WI38 (cell line): ENCODE results near the gene ADAMTS18.

Experiments used
- H3K4me3 ChIP-seq: 2 replicates; pipeline ENCODE4 v1.5.1; 2011; ENCODE audit warnings: low read depth, mild to moderate bottlenecking, control low read depth, low read length
- TF ChIP-seq, protein P1 (sequence below): IDR thresholded peaks from 2 replicates; pipeline ENCODE4 v1.5.1; 2012; ENCODE audit warnings: low read depth, mild to moderate bottlenecking, control low read depth, low read length

Gene ADAMTS18

DNA sequence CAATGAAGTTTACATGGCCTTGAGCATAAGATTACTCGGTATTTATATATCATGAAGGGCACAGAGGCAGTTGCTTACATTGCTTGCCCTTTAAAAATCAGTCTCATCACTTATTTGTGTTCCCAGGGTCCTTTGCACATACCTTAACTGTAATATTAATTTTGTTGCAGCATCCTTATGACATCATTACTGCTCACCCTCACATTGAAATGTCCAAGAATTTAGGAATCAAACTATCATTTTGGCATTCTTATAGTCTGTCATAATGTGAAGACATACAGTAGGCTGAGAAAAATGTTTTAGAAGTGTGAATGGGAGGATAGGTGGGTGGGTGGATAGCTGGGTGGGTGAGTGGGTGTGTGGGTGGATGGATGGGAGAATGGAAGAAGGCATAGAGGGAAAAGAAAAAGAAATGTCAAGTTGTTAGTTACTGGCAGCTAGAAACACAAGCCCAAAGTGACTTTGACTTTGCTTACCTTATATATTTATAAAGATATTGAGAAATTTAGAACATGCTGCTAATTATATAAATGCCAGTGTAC, 17.8 kb downstream of the ADAMTS18 start:
- TF ChIP-seq, protein P1, sequence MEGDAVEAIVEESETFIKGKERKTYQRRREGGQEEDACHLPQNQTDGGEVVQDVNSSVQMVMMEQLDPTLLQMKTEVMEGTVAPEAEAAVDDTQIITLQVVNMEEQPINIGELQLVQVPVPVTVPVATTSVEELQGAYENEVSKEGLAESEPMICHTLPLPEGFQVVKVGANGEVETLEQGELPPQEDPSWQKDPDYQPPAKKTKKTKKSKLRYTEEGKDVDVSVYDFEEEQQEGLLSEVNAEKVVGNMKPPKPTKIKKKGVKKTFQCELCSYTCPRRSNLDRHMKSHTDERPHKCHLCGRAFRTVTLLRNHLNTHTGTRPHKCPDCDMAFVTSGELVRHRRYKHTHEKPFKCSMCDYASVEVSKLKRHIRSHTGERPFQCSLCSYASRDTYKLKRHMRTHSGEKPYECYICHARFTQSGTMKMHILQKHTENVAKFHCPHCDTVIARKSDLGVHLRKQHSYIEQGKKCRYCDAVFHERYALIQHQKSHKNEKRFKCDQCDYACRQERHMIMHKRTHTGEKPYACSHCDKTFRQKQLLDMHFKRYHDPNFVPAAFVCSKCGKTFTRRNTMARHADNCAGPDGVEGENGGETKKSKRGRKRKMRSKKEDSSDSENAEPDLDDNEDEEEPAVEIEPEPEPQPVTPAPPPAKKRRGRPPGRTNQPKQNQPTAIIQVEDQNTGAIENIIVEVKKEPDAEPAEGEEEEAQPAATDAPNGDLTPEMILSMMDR: no peak

GRCh38 chr16:77414752-77415231, 20.0 kb downstream of the ADAMTS18 start:
- no peak overlapping the region for H3K4me3 ChIP-seq
- TF ChIP-seq, protein P1: no peak

More for the DNA sequence above, 17.8 kb downstream of the ADAMTS18 start:
- H3K4me3 ChIP-seq: no peak overlapping the region

DNA sequence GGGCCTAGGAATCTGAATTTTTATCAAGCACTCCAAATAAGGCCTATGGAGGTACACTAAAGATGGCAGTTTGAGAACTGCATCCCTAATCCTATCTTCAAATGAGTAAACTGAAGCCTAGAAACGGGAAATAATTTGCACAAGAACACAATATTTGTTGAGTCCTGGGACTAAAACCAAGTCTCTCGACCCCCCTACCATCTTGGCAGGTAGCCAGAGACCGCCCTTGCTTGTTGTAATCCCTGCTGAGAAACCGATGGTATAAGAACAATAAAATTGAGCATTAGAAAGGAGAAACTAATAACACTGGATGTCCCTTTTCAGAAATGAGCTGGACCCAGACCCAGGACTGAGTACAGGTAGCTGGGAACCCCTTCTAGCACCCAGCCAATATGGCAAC, 24.4 kb downstream of the ADAMTS18 start:
- TF ChIP-seq, protein P1: no peak
- no peak overlapping the region for H3K4me3 ChIP-seq

- H3K4me3 ChIP-seq: no peak overlapping the region
- TF ChIP-seq, protein P1: no peak
These were observed 25.5 kb downstream of the ADAMTS18 start for GRCh38 chr16:77409311-77409710.

DNA sequence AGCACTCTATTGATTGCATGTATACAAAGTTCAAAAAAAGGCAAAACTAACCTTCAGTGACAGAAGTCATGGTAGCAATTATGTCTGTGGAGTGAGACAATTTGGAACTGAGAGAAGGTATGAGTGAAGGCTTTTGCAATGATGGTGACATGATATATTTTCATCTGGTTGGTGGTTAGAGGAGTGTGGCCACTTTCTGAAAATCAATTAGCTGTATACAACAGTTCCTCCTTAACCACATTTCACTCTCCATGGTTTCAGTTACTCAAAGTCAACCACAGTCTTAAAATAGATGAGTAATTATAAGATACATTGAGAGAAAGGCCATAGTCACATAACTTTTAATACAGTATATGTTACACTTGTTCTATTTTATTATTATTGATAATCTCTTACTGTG, 26.2 kb downstream of the ADAMTS18 start:
- TF ChIP-seq, protein P1: no peak

DNA sequence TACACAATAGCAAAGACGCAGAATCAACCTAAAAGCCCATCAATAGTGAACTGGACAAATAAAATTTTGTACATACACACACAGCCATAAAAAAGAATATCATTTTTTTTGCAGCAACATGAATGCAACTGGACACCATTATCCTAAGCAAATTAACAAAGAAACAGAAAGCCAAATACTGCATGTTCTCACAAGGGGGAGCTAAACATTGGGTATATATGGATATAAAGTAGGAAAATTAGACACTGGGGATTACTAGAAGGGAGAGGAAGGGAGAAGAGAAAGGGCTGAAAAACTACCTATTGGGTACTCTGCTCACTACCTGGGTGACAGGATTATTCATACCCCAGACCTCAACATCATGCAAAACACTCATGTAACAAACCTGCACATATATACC, 28.2 kb downstream of the ADAMTS18 start:
- TF ChIP-seq, protein P1: no peak

More for the DNA sequence above, 26.2 kb downstream of the ADAMTS18 start:
- H3K4me3 ChIP-seq: no peak overlapping the region

GRCh38 chr16:77404775-77405174, 30.1 kb downstream of the ADAMTS18 start:
- TF ChIP-seq, protein P1: no peak
- H3K4me3 ChIP-seq: no peak overlapping the region

More for the DNA sequence above, 28.2 kb downstream of the ADAMTS18 start:
- no peak overlapping the region for H3K4me3 ChIP-seq
